ENCODE results near the gene HMCN1.

The HMCN1 gene

GRCh38 chr1:185840880-185841279 is 106.7 kb downstream of the HMCN1 start:
- H3K9me2 ChIP-seq (replicated peaks; ENCODE audit: insufficient read depth, low read length), result no peaks in the 10 kb centered on the region
- no peaks in the 10 kb centered on the region for H3F3A ChIP-seq (ENCODE audit: insufficient read depth, low read length)
- no peaks in the 10 kb centered on the region for H3K4me1 ChIP-seq (ENCODE audit: low read length)
- no peaks in the 10 kb centered on the region for H3K9me3 ChIP-seq (replicated peaks; ENCODE audit: insufficient read depth, low read length)
- H3K4me3 ChIP-seq (ENCODE audit: low read length), result no peak overlapping the region
- H3K27me3 ChIP-seq (replicated peaks; ENCODE audit: insufficient read depth, low read length), result no peaks in the 10 kb centered on the region
- DNase-seq, result no peak
- H3K27ac ChIP-seq (ENCODE audit: low read length), result no peak overlapping the region
- no peak overlapping the region for H3K9ac ChIP-seq (ENCODE audit: low read length)
- no peaks in the 10 kb centered on the region for H3K36me3 ChIP-seq (replicated peaks; ENCODE audit: insufficient read depth, low read length)
- H4K20me1 ChIP-seq (ENCODE audit: insufficient read depth, low read length), result no peaks in the 10 kb centered on the region
- H2AFZ ChIP-seq (ENCODE audit: low read length), result no peak overlapping the region
- H3K79me2 ChIP-seq (ENCODE audit: low read length), result no peaks in the 10 kb centered on the region
- H3K4me2 ChIP-seq (ENCODE audit: low read depth, low read length), result no peak overlapping the region
- TF ChIP-seq EZH2 (optimal IDR thresholded peaks at IDR 0.05; ENCODE audit: low read depth, low read length), result no peak
- no peak for TF ChIP-seq EZH2phosphoT487 (IDR thresholded peaks at IDR 0.05; ENCODE audit: low read length)
- TF ChIP-seq, protein P1, sequence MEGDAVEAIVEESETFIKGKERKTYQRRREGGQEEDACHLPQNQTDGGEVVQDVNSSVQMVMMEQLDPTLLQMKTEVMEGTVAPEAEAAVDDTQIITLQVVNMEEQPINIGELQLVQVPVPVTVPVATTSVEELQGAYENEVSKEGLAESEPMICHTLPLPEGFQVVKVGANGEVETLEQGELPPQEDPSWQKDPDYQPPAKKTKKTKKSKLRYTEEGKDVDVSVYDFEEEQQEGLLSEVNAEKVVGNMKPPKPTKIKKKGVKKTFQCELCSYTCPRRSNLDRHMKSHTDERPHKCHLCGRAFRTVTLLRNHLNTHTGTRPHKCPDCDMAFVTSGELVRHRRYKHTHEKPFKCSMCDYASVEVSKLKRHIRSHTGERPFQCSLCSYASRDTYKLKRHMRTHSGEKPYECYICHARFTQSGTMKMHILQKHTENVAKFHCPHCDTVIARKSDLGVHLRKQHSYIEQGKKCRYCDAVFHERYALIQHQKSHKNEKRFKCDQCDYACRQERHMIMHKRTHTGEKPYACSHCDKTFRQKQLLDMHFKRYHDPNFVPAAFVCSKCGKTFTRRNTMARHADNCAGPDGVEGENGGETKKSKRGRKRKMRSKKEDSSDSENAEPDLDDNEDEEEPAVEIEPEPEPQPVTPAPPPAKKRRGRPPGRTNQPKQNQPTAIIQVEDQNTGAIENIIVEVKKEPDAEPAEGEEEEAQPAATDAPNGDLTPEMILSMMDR (IDR thresholded peaks at IDR 0.05; ENCODE audit: low read length), result no peak

- no peaks in the 10 kb centered on the region for H3K79me2 ChIP-seq (ENCODE audit: low read length)
These were observed 109.2 kb downstream of the HMCN1 start for GRCh38 chr1:185843297-185843869.

GRCh38 chr1:185843986-185844385 is 109.8 kb downstream of the HMCN1 start:
- H3F3A ChIP-seq (ENCODE audit: insufficient read depth, low read length), result no peaks in the 10 kb centered on the region
- H3K27ac ChIP-seq (ENCODE audit: low read length), result no peak overlapping the region
- no peak overlapping the region for H3K4me2 ChIP-seq (ENCODE audit: low read depth, low read length)
- H3K4me3 ChIP-seq (ENCODE audit: low read length), result no peak overlapping the region
- no peaks in the 10 kb centered on the region for H3K79me2 ChIP-seq (ENCODE audit: low read length)
- H2AFZ ChIP-seq (ENCODE audit: low read length), result no peak overlapping the region
- TF ChIP-seq EZH2 (optimal IDR thresholded peaks at IDR 0.05; ENCODE audit: low read depth, low read length) (no peak), EZH2phosphoT487 (IDR thresholded peaks at IDR 0.05; ENCODE audit: low read length) (no peak)
- TF ChIP-seq, protein P1 (IDR thresholded peaks at IDR 0.05; ENCODE audit: low read length), result no peak
- no peaks in the 10 kb centered on the region for H3K9me2 ChIP-seq (replicated peaks; ENCODE audit: insufficient read depth, low read length)
- H4K20me1 ChIP-seq (ENCODE audit: insufficient read depth, low read length), result no peaks in the 10 kb centered on the region
- DNase-seq, result no peak
- H3K9me3 ChIP-seq (replicated peaks; ENCODE audit: insufficient read depth, low read length), result no peaks in the 10 kb centered on the region
- no peaks in the 10 kb centered on the region for H3K36me3 ChIP-seq (replicated peaks; ENCODE audit: insufficient read depth, low read length)
- H3K27me3 ChIP-seq (replicated peaks; ENCODE audit: insufficient read depth, low read length), result no peaks in the 10 kb centered on the region
- no peaks in the 10 kb centered on the region for H3K4me1 ChIP-seq (ENCODE audit: low read length)
- no peak overlapping the region for H3K9ac ChIP-seq (ENCODE audit: low read length)

More at GRCh38 chr1:185843297-185843869, 109.2 kb downstream of the HMCN1 start:
- no peak overlapping the region for H3K4me2 ChIP-seq (ENCODE audit: low read depth, low read length)
- DNase-seq, result no peak
- no peaks in the 10 kb centered on the region for H3K27me3 ChIP-seq (replicated peaks; ENCODE audit: insufficient read depth, low read length)
- H3K4me1 ChIP-seq (ENCODE audit: low read length), result no peaks in the 10 kb centered on the region
- no peaks in the 10 kb centered on the region for H3K9me2 ChIP-seq (replicated peaks; ENCODE audit: insufficient read depth, low read length)
- H3K36me3 ChIP-seq (replicated peaks; ENCODE audit: insufficient read depth, low read length), result no peaks in the 10 kb centered on the region
- TF ChIP-seq EZH2phosphoT487 (IDR thresholded peaks at IDR 0.05; ENCODE audit: low read length), result no peak
- TF ChIP-seq EZH2 (optimal IDR thresholded peaks at IDR 0.05; ENCODE audit: low read depth, low read length), result no peak
- TF ChIP-seq, protein P1 (IDR thresholded peaks at IDR 0.05; ENCODE audit: low read length), result no peak
- H3K4me3 ChIP-seq (ENCODE audit: low read length), result no peak overlapping the region
- H3F3A ChIP-seq (ENCODE audit: insufficient read depth, low read length), result no peaks in the 10 kb centered on the region
- no peaks in the 10 kb centered on the region for H4K20me1 ChIP-seq (ENCODE audit: insufficient read depth, low read length)
- no peak overlapping the region for H3K9ac ChIP-seq (ENCODE audit: low read length)
- H3K27ac ChIP-seq (ENCODE audit: low read length), result no peak overlapping the region
- no peak overlapping the region for H2AFZ ChIP-seq (ENCODE audit: low read length)
- no peaks in the 10 kb centered on the region for H3K9me3 ChIP-seq (replicated peaks; ENCODE audit: insufficient read depth, low read length)
